SK-N-SH treated with all-trans-retinoic acid at 6 μM for 48 hours (cell line): Measurements from ENCODE around the gene NIPSNAP3A.

Source experiments
- ATAC-seq: fragments of 200-7000 bp; cut with Tn5 transposase; 3 replicates; pipeline ENCODE4 v1.9.1; 2020; ENCODE audit warnings: mild to moderate bottlenecking, moderate library complexity
- ARNTL ChIP-seq: fragments of 450-650 bp; formaldehyde crosslinking; IDR thresholded peaks from 2 replicates; pipeline ENCODE4 v1.5.0; 2020; ENCODE audit warnings: low read depth, mild to moderate bottlenecking, moderate library complexity, borderline replicate concordance
- BACH2 ChIP-seq: fragments of 250-450 bp; sonication (Bioruptor Pico); IDR thresholded peaks from 2 replicates; pipeline ENCODE4 v1.9.0; 2021; ENCODE audit warnings: mild to moderate bottlenecking, borderline replicate concordance
- CREB5 ChIP-seq: fragments of 250-450 bp; sonication (Bioruptor Pico); IDR thresholded peaks from 2 replicates; pipeline ENCODE4 v1.5.1; 2020; ENCODE audit warnings: low read depth, mild to moderate bottlenecking, moderate library complexity
- ESRRG ChIP-seq: fragments of 250-450 bp; sonication (Bioruptor Pico); IDR thresholded peaks from 2 replicates; pipeline ENCODE4 v1.6.1; 2021; ENCODE audit warnings: mild to moderate bottlenecking
- ISL1 ChIP-seq: fragments of 250-450 bp; sonication (Bioruptor Pico); IDR thresholded peaks from 2 replicates; pipeline ENCODE4 v2.1.2; 2022; ENCODE audit warnings: mild to moderate bottlenecking, moderate library complexity
- OSR1 ChIP-seq: fragments of 250-450 bp; sonication (Bioruptor Pico); IDR thresholded peaks from 2 replicates; pipeline ENCODE4 v1.8.0; 2022; ENCODE audit warnings: moderate library complexity, mild to moderate bottlenecking, inconsistent platforms
- POU6F1 ChIP-seq: fragments of 250-450 bp; sonication (Bioruptor Pico); IDR thresholded peaks from 2 replicates; pipeline ENCODE4 v1.8.0; 2021; ENCODE audit warnings: low read depth, mild to moderate bottlenecking, moderate library complexity, borderline replicate concordance
- PPARA ChIP-seq: fragments of 250-450 bp; sonication (Bioruptor Pico); IDR thresholded peaks from 2 replicates; pipeline ENCODE4 v1.5.0; 2020; ENCODE audit warnings: mild to moderate bottlenecking, borderline replicate concordance
- RARB ChIP-seq: fragments of 250-450 bp; sonication (Bioruptor Pico); IDR thresholded peaks from 2 replicates; pipeline ENCODE4 v1.8.0; 2021; ENCODE audit warnings: mild to moderate bottlenecking, moderate library complexity
- TCF4 ChIP-seq: fragments of 250-450 bp; sonication (Bioruptor Pico); IDR thresholded peaks from 2 replicates; pipeline ENCODE4 v1.8.0; 2021; ENCODE audit warnings: mild to moderate bottlenecking, moderate library complexity, borderline replicate concordance
- ZFP3 ChIP-seq: fragments of 250-450 bp; sonication (Bioruptor Pico); IDR thresholded peaks from 2 replicates; pipeline ENCODE4 v1.5.0; 2020; ENCODE audit warnings: mild to moderate bottlenecking, moderate library complexity
- ZFP30 ChIP-seq: fragments of 450-650 bp; formaldehyde crosslinking; IDR thresholded peaks from 2 replicates; pipeline ENCODE4 v1.5.0; 2022; ENCODE audit warnings: mild to moderate bottlenecking, moderate library complexity
- ZNF565 ChIP-seq: fragments of 450-650 bp; formaldehyde crosslinking; conservative IDR thresholded peaks from 2 replicates; pipeline ENCODE4 v1.5.0; 2020; ENCODE audit warnings: low read depth, mild to moderate bottlenecking, moderate library complexity
- ZNF70 ChIP-seq: fragments of 450-650 bp; formaldehyde crosslinking; IDR thresholded peaks from 2 replicates; pipeline ENCODE4 v1.5.0; 2020; ENCODE audit warnings: mild to moderate bottlenecking, moderate library complexity
- TF ChIP-seq, protein P1 (sequence below): fragments of 250-450 bp; sonication (Bioruptor Pico); IDR thresholded peaks from 2 replicates; pipeline ENCODE4 v1.8.0; 2020; ENCODE audit warnings: mild to moderate bottlenecking, moderate library complexity, borderline replicate concordance
- TF ChIP-seq, protein P2 (sequence below): fragments of 250-450 bp; sonication (Bioruptor Pico); IDR thresholded peaks from 2 replicates; pipeline ENCODE4 v1.5.0; 2020; ENCODE audit warnings: mild to moderate bottlenecking, moderate library complexity
- TF ChIP-seq, protein P3 (sequence below): fragments of 250-450 bp; sonication (Bioruptor Pico); IDR thresholded peaks from 2 replicates; pipeline ENCODE4 v1.5.1; 2021; ENCODE audit warnings: mild to moderate bottlenecking, moderate library complexity

The NIPSNAP3A gene

DNA sequence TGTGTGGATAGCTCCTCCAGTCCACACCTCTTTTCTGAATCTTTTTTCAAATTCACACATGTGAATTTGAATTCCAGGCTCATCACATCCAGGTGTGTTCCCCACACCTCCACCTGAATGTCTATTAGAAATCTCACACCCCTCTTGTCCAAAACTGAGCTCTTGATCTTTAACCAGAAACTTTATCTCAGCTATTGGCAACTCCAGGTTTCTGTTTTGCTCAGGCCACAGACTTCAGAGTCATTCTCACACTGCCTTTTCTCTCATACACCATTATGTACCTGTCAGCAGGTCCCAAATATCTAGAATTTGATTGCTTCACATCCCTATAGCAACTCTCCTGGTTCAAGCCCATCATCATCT lies 28.1 kb downstream of the NIPSNAP3A start:
- TF ChIP-seq ZNF70 (CRISPR knock-in tag) (no peak), CREB5 (CRISPR knock-in tag) (no peak), TCF4 (CRISPR knock-in tag) (no peak)
- ATAC-seq, result no peak

GRCh38 chr9:104775976-104776375 lies 28.5 kb downstream of the NIPSNAP3A start:
- ATAC-seq, result no peak
- TF ChIP-seq RARB (CRISPR knock-in tag) (no peak), ZFP3 (CRISPR knock-in tag) (no peak), ZNF70 (CRISPR knock-in tag) (no peak), POU6F1 (CRISPR knock-in tag) (no peak), ZNF565 (CRISPR knock-in tag) (no peak), ARNTL (CRISPR knock-in tag) (no peak), ZFP30 (no peak), ESRRG (CRISPR knock-in tag) (no peak), BACH2 (CRISPR knock-in tag) (no peak), TCF4 (CRISPR knock-in tag) (no peak), PPARA (CRISPR knock-in tag) (no peak), ISL1 (CRISPR knock-in tag) (no peak), CREB5 (CRISPR knock-in tag) (no peak)
- TF ChIP-seq, protein P1, sequence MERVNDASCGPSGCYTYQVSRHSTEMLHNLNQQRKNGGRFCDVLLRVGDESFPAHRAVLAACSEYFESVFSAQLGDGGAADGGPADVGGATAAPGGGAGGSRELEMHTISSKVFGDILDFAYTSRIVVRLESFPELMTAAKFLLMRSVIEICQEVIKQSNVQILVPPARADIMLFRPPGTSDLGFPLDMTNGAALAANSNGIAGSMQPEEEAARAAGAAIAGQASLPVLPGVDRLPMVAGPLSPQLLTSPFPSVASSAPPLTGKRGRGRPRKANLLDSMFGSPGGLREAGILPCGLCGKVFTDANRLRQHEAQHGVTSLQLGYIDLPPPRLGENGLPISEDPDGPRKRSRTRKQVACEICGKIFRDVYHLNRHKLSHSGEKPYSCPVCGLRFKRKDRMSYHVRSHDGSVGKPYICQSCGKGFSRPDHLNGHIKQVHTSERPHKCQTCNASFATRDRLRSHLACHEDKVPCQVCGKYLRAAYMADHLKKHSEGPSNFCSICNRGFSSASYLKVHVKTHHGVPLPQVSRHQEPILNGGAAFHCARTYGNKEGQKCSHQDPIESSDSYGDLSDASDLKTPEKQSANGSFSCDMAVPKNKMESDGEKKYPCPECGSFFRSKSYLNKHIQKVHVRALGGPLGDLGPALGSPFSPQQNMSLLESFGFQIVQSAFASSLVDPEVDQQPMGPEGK (CRISPR knock-in tag), result no peak
- TF ChIP-seq, protein P2, sequence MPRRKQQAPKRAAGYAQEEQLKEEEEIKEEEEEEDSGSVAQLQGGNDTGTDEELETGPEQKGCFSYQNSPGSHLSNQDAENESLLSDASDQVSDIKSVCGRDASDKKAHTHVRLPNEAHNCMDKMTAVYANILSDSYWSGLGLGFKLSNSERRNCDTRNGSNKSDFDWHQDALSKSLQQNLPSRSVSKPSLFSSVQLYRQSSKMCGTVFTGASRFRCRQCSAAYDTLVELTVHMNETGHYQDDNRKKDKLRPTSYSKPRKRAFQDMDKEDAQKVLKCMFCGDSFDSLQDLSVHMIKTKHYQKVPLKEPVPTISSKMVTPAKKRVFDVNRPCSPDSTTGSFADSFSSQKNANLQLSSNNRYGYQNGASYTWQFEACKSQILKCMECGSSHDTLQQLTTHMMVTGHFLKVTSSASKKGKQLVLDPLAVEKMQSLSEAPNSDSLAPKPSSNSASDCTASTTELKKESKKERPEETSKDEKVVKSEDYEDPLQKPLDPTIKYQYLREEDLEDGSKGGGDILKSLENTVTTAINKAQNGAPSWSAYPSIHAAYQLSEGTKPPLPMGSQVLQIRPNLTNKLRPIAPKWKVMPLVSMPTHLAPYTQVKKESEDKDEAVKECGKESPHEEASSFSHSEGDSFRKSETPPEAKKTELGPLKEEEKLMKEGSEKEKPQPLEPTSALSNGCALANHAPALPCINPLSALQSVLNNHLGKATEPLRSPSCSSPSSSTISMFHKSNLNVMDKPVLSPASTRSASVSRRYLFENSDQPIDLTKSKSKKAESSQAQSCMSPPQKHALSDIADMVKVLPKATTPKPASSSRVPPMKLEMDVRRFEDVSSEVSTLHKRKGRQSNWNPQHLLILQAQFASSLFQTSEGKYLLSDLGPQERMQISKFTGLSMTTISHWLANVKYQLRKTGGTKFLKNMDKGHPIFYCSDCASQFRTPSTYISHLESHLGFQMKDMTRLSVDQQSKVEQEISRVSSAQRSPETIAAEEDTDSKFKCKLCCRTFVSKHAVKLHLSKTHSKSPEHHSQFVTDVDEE (CRISPR knock-in tag), result no peak
- TF ChIP-seq, protein P3, sequence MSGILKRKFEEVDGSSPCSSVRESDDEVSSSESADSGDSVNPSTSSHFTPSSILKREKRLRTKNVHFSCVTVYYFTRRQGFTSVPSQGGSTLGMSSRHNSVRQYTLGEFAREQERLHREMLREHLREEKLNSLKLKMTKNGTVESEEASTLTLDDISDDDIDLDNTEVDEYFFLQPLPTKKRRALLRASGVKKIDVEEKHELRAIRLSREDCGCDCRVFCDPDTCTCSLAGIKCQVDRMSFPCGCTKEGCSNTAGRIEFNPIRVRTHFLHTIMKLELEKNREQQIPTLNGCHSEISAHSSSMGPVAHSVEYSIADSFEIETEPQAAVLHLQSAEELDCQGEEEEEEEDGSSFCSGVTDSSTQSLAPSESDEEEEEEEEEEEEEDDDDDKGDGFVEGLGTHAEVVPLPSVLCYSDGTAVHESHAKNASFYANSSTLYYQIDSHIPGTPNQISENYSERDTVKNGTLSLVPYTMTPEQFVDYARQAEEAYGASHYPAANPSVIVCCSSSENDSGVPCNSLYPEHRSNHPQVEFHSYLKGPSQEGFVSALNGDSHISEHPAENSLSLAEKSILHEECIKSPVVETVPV (CRISPR knock-in tag), result no peak

DNA sequence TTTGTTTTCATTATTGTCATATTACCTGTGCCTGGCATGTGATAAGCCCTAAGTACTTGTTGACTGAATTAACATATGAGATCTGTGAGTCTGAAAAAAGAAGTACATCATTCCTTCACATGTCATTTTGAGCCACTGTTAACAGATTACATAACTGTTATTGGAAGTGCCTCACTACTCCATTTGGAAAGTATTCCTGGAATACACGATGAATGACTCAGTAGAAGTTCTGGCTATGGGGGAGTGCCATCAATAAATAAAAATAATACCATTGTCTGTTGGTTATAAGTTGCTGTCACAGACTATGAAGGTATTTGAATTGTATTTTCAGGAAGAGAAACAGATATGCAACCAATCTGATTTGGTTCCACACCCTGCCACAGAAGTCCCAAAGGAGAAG lies 29.3 kb downstream of the NIPSNAP3A start:
- no peak for TF ChIP-seq BACH2 (CRISPR knock-in tag)
- TF ChIP-seq, protein P2 (CRISPR knock-in tag), result no peak
- TF ChIP-seq OSR1, result no peak
- TF ChIP-seq TCF4 (CRISPR knock-in tag), result no peak

More for the DNA sequence above, 29.3 kb downstream of the NIPSNAP3A start:
- ATAC-seq, result 0 out of 3 replicates have a peak, but pooled peaks have one; percentile 27
